Activated naive CD4-positive, alpha-beta T cell treated with anti-CD3 and anti-CD28 coated beads, Interleukin-2, amount 50 U/mL, for 24 hours (primary cell): ENCODE data around the gene CRHR1.

Experiments used
- H3K27ac Mint-ChIP-seq: one replicate; pipeline ENCODE4 v1.8.0; 2021; ENCODE audit warnings: mild to moderate bottlenecking, mixed read lengths
- H3K27me3 Mint-ChIP-seq: one replicate; pipeline ENCODE4 v1.8.0; 2021; ENCODE audit warnings: mixed read lengths
- H3K36me3 Mint-ChIP-seq: one replicate; pipeline ENCODE4 v1.8.0; 2021; ENCODE audit warnings: mixed read lengths
- H3K4me1 Mint-ChIP-seq: one replicate; pipeline ENCODE4 v1.8.0; 2021; ENCODE audit warnings: mixed read lengths
- H3K4me3 Mint-ChIP-seq: one replicate; pipeline ENCODE4 v1.8.0; 2021; ENCODE audit warnings: mild to moderate bottlenecking, mixed read lengths
- H3K9me3 Mint-ChIP-seq: one replicate; pipeline ENCODE4 v1.8.0; 2021; ENCODE audit warnings: mixed read lengths

The CRHR1 gene

GRCh38 chr17:45838751-45839295 lies 54.7 kb downstream of the CRHR1 start:
- Mint-ChIP-seq H3K27me3 (no peaks in the 10 kb centered on the region), H3K4me3 (no peak overlapping the region), H3K27ac (no peak overlapping the region), H3K9me3 (no peaks in the 10 kb centered on the region), H3K4me1 (no peaks in the 10 kb centered on the region), H3K36me3 (no peaks in the 10 kb centered on the region)

DNA sequence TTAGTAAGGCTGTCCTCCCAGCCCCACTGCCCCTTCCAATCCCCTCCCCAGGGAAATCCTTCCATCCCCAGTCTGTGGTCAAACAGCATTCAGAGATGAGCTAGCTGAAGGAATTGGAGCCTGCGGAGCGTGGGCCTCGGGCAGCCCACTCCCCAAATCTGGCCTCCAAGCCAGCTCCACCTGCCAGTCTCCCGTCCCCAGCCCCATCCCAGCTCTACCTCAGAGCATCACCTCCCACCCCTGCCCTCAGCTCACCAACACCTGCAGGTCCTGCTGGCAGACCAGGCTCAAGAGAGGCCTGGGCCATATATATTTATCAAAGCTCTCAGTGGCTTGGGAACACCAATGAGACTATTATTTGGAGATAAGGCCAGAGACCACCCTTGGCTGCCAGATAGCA lies 55.3 kb downstream of the CRHR1 start:
- no peaks in the 10 kb centered on the region for H3K4me1 Mint-ChIP-seq
- no peaks in the 10 kb centered on the region for H3K36me3 Mint-ChIP-seq
- H3K27ac Mint-ChIP-seq: no peak overlapping the region
- H3K9me3 Mint-ChIP-seq: no peaks in the 10 kb centered on the region
- no peak overlapping the region for H3K4me3 Mint-ChIP-seq
- no peaks in the 10 kb centered on the region for H3K27me3 Mint-ChIP-seq

DNA sequence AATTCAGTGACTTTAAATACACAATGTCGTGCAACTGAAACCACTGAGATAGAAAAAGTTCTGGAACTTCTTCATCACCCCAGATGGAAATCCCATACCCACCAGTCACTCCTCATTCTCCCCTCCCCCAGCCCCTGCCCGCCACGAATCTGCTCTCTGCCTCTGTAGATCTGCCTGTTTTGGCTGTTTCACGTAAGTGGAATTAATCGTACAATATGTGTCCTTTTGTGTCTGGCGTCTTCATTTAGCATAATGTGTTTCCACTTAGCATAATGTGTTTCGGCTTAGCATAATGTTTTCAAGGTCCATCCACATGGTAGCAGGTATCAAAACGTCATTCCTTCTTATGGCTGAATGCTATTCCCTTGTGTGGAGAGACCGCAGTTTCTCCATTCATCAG lies 57.1 kb downstream of the CRHR1 start:
- H3K9me3 Mint-ChIP-seq: no peaks in the 10 kb centered on the region
- no peaks in the 10 kb centered on the region for H3K4me1 Mint-ChIP-seq
- no peaks in the 10 kb centered on the region for H3K27me3 Mint-ChIP-seq
- H3K27ac Mint-ChIP-seq: no peak overlapping the region
- H3K4me3 Mint-ChIP-seq: no peak overlapping the region
- no peaks in the 10 kb centered on the region for H3K36me3 Mint-ChIP-seq

- no peak overlapping the region for H3K4me3 Mint-ChIP-seq
- no peaks in the 10 kb centered on the region for H3K36me3 Mint-ChIP-seq
- H3K4me1 Mint-ChIP-seq: no peaks in the 10 kb centered on the region
- H3K9me3 Mint-ChIP-seq: no peaks in the 10 kb centered on the region
- no peaks in the 10 kb centered on the region for H3K27me3 Mint-ChIP-seq
- no peak overlapping the region for H3K27ac Mint-ChIP-seq
These were observed 57.9 kb downstream of the CRHR1 start for GRCh38 chr17:45841883-45842525.

DNA sequence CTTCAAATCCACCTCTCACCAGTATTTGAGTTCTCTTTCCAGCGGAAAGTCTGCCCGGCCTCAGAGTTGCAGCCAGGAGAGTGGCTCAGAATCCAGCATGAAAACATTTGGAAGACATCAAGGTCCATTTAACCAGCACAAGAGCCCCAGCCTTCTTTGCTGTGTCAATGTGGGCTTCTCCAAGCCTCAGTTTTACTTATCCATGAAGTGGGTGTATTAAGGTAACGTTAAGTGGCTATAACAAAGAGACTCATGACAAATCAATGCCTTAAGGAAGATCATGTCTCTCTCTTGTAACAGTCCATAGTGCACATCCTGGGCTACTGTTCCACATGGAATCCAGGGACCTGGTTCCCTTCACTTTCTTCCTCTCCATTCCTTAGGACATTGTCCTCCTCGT lies 59.6 kb downstream of the CRHR1 start:
- no peaks in the 10 kb centered on the region for H3K27me3 Mint-ChIP-seq
- no peak overlapping the region for H3K4me3 Mint-ChIP-seq
- H3K9me3 Mint-ChIP-seq: no peaks in the 10 kb centered on the region
- H3K27ac Mint-ChIP-seq: no peak overlapping the region
- no peaks in the 10 kb centered on the region for H3K4me1 Mint-ChIP-seq
- no peaks in the 10 kb centered on the region for H3K36me3 Mint-ChIP-seq

GRCh38 chr17:45844695-45845375 lies 60.7 kb downstream of the CRHR1 start, which contains the start of gene SPPL2C:
SPPL2C (plus strand) TSS chr17:45844881; CDS start chr17:45844907, 26 bp downstream.
- Mint-ChIP-seq H3K9me3 (no peaks in the 10 kb centered on the region), H3K4me1 (no peaks in the 10 kb centered on the region), H3K36me3 (no peaks in the 10 kb centered on the region), H3K27me3 (no peaks in the 10 kb centered on the region), H3K27ac (no peak within 1 kb of the TSS), H3K4me3 (no peak within 1 kb of the TSS)

DNA sequence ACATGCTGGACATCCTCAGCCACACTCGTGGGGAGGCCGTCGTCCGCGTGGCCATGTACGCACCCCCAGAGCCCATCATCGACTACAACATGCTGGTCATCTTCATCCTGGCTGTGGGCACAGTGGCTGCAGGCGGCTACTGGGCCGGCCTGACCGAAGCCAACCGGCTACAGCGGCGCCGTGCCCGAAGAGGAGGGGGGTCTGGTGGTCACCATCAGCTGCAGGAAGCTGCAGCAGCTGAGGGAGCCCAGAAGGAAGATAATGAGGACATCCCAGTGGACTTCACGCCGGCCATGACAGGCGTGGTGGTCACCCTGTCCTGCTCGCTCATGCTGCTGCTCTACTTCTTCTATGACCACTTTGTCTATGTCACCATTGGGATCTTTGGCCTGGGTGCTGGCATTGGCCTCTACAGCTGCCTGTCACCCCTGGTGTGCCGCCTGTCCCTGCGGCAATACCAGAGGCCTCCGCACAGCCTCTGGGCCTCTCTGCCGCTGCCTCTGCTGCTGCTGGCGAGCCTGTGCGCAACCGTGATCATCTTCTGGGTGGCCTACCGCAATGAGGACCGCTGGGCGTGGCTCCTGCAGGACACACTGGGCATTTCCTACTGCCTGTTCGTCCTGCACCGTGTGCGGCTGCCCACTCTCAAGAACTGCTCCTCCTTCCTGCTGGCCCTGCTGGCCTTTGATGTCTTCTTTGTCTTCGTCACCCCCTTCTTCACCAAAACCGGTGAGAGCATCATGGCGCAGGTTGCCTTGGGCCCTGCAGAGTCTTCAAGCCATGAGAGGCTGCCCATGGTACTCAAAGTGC lies 61.5 kb downstream of the CRHR1 start:
- H3K27me3 Mint-ChIP-seq: no peaks in the 10 kb centered on the region
- no peak overlapping the region for H3K27ac Mint-ChIP-seq
- no peaks in the 10 kb centered on the region for H3K4me1 Mint-ChIP-seq
- no peaks in the 10 kb centered on the region for H3K36me3 Mint-ChIP-seq
- no peaks in the 10 kb centered on the region for H3K9me3 Mint-ChIP-seq
- H3K4me3 Mint-ChIP-seq: no peak overlapping the region

- Mint-ChIP-seq H3K9me3 (no peaks in the 10 kb centered on the region), H3K4me3 (no peak overlapping the region), H3K36me3 (no peaks in the 10 kb centered on the region), H3K27me3 (no peaks in the 10 kb centered on the region), H3K27ac (no peak overlapping the region), H3K4me1 (no peaks in the 10 kb centered on the region)
These were observed 62.1 kb downstream of the CRHR1 start for GRCh38 chr17:45846223-45846622.

- Mint-ChIP-seq H3K27ac (no peak overlapping the region), H3K27me3 (no peaks in the 10 kb centered on the region), H3K4me1 (no peaks in the 10 kb centered on the region), H3K9me3 (no peaks in the 10 kb centered on the region), H3K36me3 (no peaks in the 10 kb centered on the region), H3K4me3 (no peak overlapping the region)
These were observed 62.5 kb downstream of the CRHR1 start for GRCh38 chr17:45846646-45847045.

DNA sequence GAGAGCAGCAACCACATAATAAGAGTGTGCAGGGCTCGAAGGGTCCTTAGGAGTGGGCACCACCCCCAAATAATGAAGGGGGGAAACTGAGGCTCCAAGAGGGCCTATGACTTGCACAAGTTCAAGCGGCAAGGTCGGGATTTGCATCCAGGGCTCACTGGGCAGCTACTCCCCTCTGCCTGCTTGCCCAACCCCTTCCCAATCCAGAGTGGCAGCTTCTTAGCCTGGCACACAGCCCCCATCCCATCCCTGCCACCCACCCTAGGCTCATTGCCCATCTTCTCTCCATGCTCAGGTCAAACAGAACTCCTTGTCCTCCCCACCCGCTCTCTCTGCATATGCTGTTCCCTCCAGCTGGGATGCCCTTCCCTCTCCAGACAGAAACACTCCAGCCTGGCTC lies 63.0 kb downstream of the CRHR1 start:
- no peaks in the 10 kb centered on the region for H3K4me1 Mint-ChIP-seq
- no peaks in the 10 kb centered on the region for H3K9me3 Mint-ChIP-seq
- H3K27me3 Mint-ChIP-seq: no peaks in the 10 kb centered on the region
- no peaks in the 10 kb centered on the region for H3K36me3 Mint-ChIP-seq
- H3K27ac Mint-ChIP-seq: no peak overlapping the region
- no peak overlapping the region for H3K4me3 Mint-ChIP-seq

DNA sequence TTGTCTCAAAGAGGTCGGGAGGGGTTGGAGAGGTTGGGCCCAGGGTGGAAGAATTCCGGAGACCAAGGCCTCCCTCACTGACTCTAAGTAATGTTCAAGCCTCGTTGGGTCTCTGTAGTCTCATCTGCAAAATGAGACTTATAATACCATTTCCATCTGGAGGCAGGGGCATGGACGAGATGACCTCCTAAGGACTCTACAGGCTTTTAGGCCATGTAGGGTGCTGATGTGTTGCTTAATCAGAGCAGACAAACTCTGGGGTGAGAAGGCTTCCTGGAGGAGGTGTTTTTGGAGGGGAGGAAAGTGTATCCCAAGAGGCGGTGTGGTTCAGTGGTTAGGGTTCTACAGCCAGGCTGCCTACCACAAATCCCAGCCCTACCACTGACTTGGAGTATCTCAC lies 63.6 kb downstream of the CRHR1 start:
- peaks cover 4% of the 10 kb centered on the region for H3K4me1 Mint-ChIP-seq
- H3K9me3 Mint-ChIP-seq: no peaks in the 10 kb centered on the region

GRCh38 chr17:45848405-45848804 lies 64.3 kb downstream of the CRHR1 start:
- Mint-ChIP-seq H3K9me3 (no peaks in the 10 kb centered on the region), H3K27me3 (peaks cover 4% of the 10 kb centered on the region), H3K4me1 (peaks cover 4% of the 10 kb centered on the region), H3K27ac (no peak overlapping the region), H3K4me3 (no peak overlapping the region), H3K36me3 (no peaks in the 10 kb centered on the region)

More for the DNA sequence above, 63.6 kb downstream of the CRHR1 start:
- Mint-ChIP-seq H3K4me3 (no peak overlapping the region), H3K36me3 (no peaks in the 10 kb centered on the region), H3K27ac (no peak overlapping the region), H3K27me3 (peaks cover 1% of the 10 kb centered on the region)

- Mint-ChIP-seq H3K27me3 (peaks cover 4% of the 10 kb centered on the region), H3K9me3 (no peaks in the 10 kb centered on the region), H3K27ac (no peak overlapping the region), H3K4me3 (no peak overlapping the region), H3K4me1 (peaks cover 4% of the 10 kb centered on the region), H3K36me3 (no peaks in the 10 kb centered on the region)
These were observed 64.9 kb downstream of the CRHR1 start for GRCh38 chr17:45848868-45849535.

DNA sequence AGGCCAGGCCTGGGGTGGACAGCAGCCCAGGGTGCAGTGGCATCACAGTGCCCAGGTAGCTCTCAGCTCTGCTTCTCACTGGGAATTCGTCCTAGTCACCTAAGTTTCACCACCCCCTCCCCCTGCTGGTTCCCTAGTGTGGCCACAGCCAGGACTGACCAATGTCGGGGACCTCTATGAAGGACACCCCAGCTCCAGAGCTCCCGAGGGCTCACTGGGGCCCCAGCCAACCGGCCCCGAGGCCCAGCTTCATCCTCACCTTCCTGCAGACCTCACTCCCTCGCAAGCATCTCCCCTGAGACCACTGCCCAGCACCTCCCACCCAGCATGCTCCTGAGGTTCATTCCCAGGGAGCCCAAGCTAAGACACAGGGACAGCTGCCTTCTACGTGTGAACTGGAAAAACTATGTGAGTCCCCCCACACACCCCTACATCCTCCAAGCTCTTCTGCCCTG lies 65.4 kb downstream of the CRHR1 start:
- no peaks in the 10 kb centered on the region for H3K9me3 Mint-ChIP-seq
- peaks cover 4% of the 10 kb centered on the region for H3K27me3 Mint-ChIP-seq
- peaks cover 1% of the 10 kb centered on the region for H3K36me3 Mint-ChIP-seq
- H3K4me3 Mint-ChIP-seq: no peak overlapping the region
- no peak overlapping the region for H3K27ac Mint-ChIP-seq
- H3K4me1 Mint-ChIP-seq: peaks cover 4% of the 10 kb centered on the region

DNA sequence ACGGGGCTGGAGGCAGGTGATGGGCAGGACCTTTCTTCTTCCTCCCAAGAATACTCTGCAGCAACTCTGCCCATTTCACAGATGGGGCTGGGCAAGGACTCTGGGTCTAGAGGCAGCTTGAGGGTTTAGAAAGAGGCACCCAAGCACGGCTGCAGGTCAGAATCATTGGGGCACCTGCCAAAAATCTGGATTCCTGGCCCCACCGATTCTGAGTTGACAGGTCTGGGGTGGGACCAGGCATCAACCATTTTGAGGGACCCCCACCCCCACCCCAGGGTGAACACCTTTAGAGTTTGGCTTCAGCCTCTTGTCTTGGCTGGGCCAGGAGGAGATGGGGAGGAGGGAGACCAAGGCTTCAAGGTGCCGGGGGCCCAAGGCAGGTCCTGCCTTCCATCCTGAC lies 65.9 kb downstream of the CRHR1 start:
- H3K27me3 Mint-ChIP-seq: peaks cover 4% of the 10 kb centered on the region
- H3K4me1 Mint-ChIP-seq: peaks cover 4% of the 10 kb centered on the region
- no peak overlapping the region for H3K27ac Mint-ChIP-seq
- H3K4me3 Mint-ChIP-seq: no peak overlapping the region
- H3K9me3 Mint-ChIP-seq: no peaks in the 10 kb centered on the region
- H3K36me3 Mint-ChIP-seq: peaks cover 1% of the 10 kb centered on the region
